Panc1 (cell line): ENCODE measurements around the gene INO80C. TPM values are rescaled to one million over a fixed set of nuclear protein-coding genes. Genes with fewer than 3 reads are reported as not detected.

Experiments
- ATAC-seq: fragments of 200-7000 bp; cut with Tn5 transposase; 2 replicates; pipeline ENCODE4 v1.9.1; 2020; ENCODE audit warnings: mild to moderate bottlenecking, moderate library complexity
- BruUV-seq: library from RNA; stranded (reverse); fragments of 400-500 nt; replicated peaks from 2 replicates; lab custom pipeline; 2021; lab: Mats Ljungman, UMichigan
- CTCF ChIA-PET: fragments of 300-600 bp; sonication (Branson Sonifier 250); formaldehyde crosslinking; loops from one replicate; lab custom pipeline; 2022; ENCODE audit warnings: antibody characterized with exemption; lab: Charles Lee
- POLR2A ChIA-PET: fragments of 300-600 bp; sonication (Branson Sonifier 250); formaldehyde crosslinking; loops from one replicate; lab custom pipeline; 2022; ENCODE audit warnings: antibody characterized with exemption; lab: Charles Lee
- DNase-seq: peaks from one replicate; pipeline ENCODE4 v3.0.0-alpha.2; 2010; ENCODE audit warnings: low read depth, low spot score
- H3K27ac ChIP-seq: 2 replicates; pipeline ENCODE4 v1.5.1; 2011; ENCODE audit warnings: mild to moderate bottlenecking, low read length, inconsistent platforms
- H3K27me3 ChIP-seq: fragments of 200-500 bp; sonication (Bioruptor generic); 2 replicates; pipeline ENCODE4 v1.6.0; 2014; ENCODE audit warnings: low read length, inconsistent platforms; ENCODE audit not compliant: control insufficient read depth, insufficient read depth
- H3K36me3 ChIP-seq: fragments of 200-500 bp; sonication (Bioruptor generic); 2 replicates; pipeline ENCODE4 v1.5.1; 2014; ENCODE audit warnings: inconsistent platforms, mild to moderate bottlenecking, low read length, moderate library complexity; ENCODE audit not compliant: control insufficient read depth, insufficient read depth
- H3K4me1 ChIP-seq: 2 replicates; pipeline ENCODE4 v1.5.1; 2011; ENCODE audit warnings: inconsistent platforms, mild to moderate bottlenecking, low read length, moderate library complexity; ENCODE audit not compliant: control insufficient read depth, insufficient read depth
- H3K4me3 ChIP-seq, 2 experiments: 2 replicates each; pipeline ENCODE4 v1.5.1; 2011 to 2012; ENCODE audit warnings: low read depth in 2 of 2, low read length in 2 of 2, mild to moderate bottlenecking in 2 of 2, inconsistent platforms in 1 of 2, moderate library complexity in 1 of 2
- H3K9me3 ChIP-seq: fragments of 200-500 bp; sonication (Bioruptor generic); 2 replicates; pipeline ENCODE4 v1.5.1; 2014; ENCODE audit warnings: low read depth, mild to moderate bottlenecking, inconsistent platforms, low read length, moderate library complexity; ENCODE audit not compliant: control insufficient read depth, insufficient read depth
- CTCF ChIP-seq: fragments of 450-650 bp; IDR thresholded peaks from 2 replicates; pipeline ENCODE4 v1.5.1; 2017; ENCODE audit warnings: mild to moderate bottlenecking
- POLR2AphosphoS5 ChIP-seq: IDR thresholded peaks from 2 replicates; pipeline ENCODE4 v1.6.1; 2012; ENCODE audit warnings: mild to moderate bottlenecking, low read depth, low read length, moderate library complexity
- REST ChIP-seq, 2 experiments: IDR thresholded peaks; 2 replicates each; pipeline ENCODE4 v1.6.1; 2011 to 2012; ENCODE audit warnings: low read depth in 2 of 2, control low read depth in 1 of 2, low read length in 1 of 2, mild to moderate bottlenecking in 1 of 2, moderate library complexity in 1 of 2; ENCODE audit not compliant: insufficient read depth in 1 of 2
- SIN3A ChIP-seq: IDR thresholded peaks from 2 replicates; pipeline ENCODE4 v1.6.1; 2012; ENCODE audit warnings: low read depth, mild to moderate bottlenecking, low read length, moderate library complexity, borderline replicate concordance; ENCODE audit not compliant: insufficient read depth
- TCF7L2 ChIP-seq: IDR thresholded peaks from 2 replicates; pipeline ENCODE4 v1.6.1; 2011; ENCODE audit warnings: mild to moderate bottlenecking, low read depth, low read length, inconsistent platforms
- in situ Hi-C: cut with HindIII; loops from 2 replicates; pipeline ENCODE4 v1.10.0; 2016; ENCODE audit warnings: low sequenced_read_pairs, low pct_unique_long_range_greater_than_20kb
- intact Hi-C: fragments of 100-400 bp; cut with micrococcal nuclease; formaldehyde crosslinking; loops from one replicate; pipeline ENCODE4 v1.10.0; 2022; ENCODE audit not compliant: unreplicated experiment
- total RNA-seq: library from RNA; stranded (reverse); gene quantifications from one replicate; pipeline ENCODE4 v1.2.1, GENCODE V29; 2021; ENCODE audit not compliant: unreplicated experiment

The INO80C gene
- total RNA-seq, 1 experiment from 2014 or later = 25.8 TPM

GRCh38 chr18:35501369-35501768, 3.6 kb upstream of the INO80C start:
- POLR2A ChIA-PET = no interaction called here
- no TSS peak for BruUV-seq

GRCh38 chr18:35500113-35500512, 2.4 kb upstream of the INO80C start:
- H3K27ac ChIP-seq = peak overlapping the region; percentile 0; the same call in 1 of the 2 replicates
- H3K4me3 ChIP-seq = no peak overlapping the region
- peaks cover 18% of the 10 kb centered on the region for H3K4me1 ChIP-seq
- intact Hi-C loops (no loop called here), in situ Hi-C loops (no loop called here)
- no peak for ATAC-seq
- H3K27me3 ChIP-seq = no peaks in the 10 kb centered on the region
- no peak for TF ChIP-seq SIN3A
- no peak for TF ChIP-seq POLR2AphosphoS5
- no peak for TF ChIP-seq REST (IDR thresholded peaks at IDR 0.05; ENCODE audit: insufficient read depth in 1 of 2, low read depth in 2 of 2, low read length in 1 of 2)
- TF ChIP-seq CTCF = no peak
- no peak for TF ChIP-seq TCF7L2
- no TSS peak for BruUV-seq
- CTCF ChIA-PET = no interaction called here
- H3K9me3 ChIP-seq = no peaks in the 10 kb centered on the region
- POLR2A ChIA-PET = no interaction called here
- no peak for DNase-seq
- no peaks in the 10 kb centered on the region for H3K36me3 ChIP-seq

More at GRCh38 chr18:35501369-35501768, 3.6 kb upstream of the INO80C start:
- DNase-seq = no peak
- CTCF ChIA-PET = no interaction called here
- Histone ChIP-seq H3K27me3 (no peaks in the 10 kb centered on the region), H3K4me1 (peaks cover 6% of the 10 kb centered on the region), H3K4me3 (no peak overlapping the region), H3K36me3 (no peaks in the 10 kb centered on the region), H3K27ac (no peak overlapping the region), H3K9me3 (no peaks in the 10 kb centered on the region)
- intact Hi-C loops = no loop called here
- TF ChIP-seq TCF7L2 (no peak), REST (IDR thresholded peaks at IDR 0.05; ENCODE audit: insufficient read depth in 1 of 2, low read depth in 2 of 2, low read length in 1 of 2) (no peak), POLR2AphosphoS5 (no peak), CTCF (no peak), SIN3A (no peak)
- no peak for ATAC-seq
- in situ Hi-C loops = no loop called here
